Ectodermal cell (in vitro differentiated cells): Measurements from ENCODE around the gene CACNA2D3.

Source experiments
- H3K27ac ChIP-seq: 2 replicates; pipeline ENCODE4 v1.7.0; 2013; ENCODE audit warnings: mild to moderate bottlenecking, low read depth, low read length; ENCODE audit not compliant: insufficient read depth, poor library complexity, severe bottlenecking
- H3K27me3 ChIP-seq: 2 replicates; pipeline ENCODE4 v1.7.0; 2013; ENCODE audit warnings: mild to moderate bottlenecking, low read length; ENCODE audit not compliant: insufficient read depth, control insufficient read depth, poor library complexity, severe bottlenecking
- H3K36me3 ChIP-seq: one replicate; pipeline ENCODE4 v1.7.0; 2013; ENCODE audit warnings: low read length; ENCODE audit not compliant: control insufficient read depth, insufficient read depth
- H3K4me1 ChIP-seq: one replicate; pipeline ENCODE4 v1.7.0; 2013; ENCODE audit warnings: low read length; ENCODE audit not compliant: control insufficient read depth, insufficient read depth
- H3K4me3 ChIP-seq: 2 replicates; pipeline ENCODE4 v1.7.0; 2013; ENCODE audit warnings: low read depth, low read length, control low read depth; ENCODE audit not compliant: insufficient read depth
- H3K9me3 ChIP-seq: 2 replicates; pipeline ENCODE4 v1.7.0; 2013; ENCODE audit warnings: mild to moderate bottlenecking, low read length, moderate library complexity; ENCODE audit not compliant: control insufficient read depth
- WGBS, 2 experiments: methylation state at CpG; one replicate each; pipeline ENCODE4 v1.1.7; 2013; ENCODE audit warnings: missing lambda C conversion rate in 2 of 2; 5-methylcytosine and 5-hydroxymethylcytosine counted together

CACNA2D3 gene

GRCh38 chr3:54344601-54345231, 222.4 kb downstream of the CACNA2D3 start:
- H3K27ac ChIP-seq: no peak overlapping the region
- 77 to 85% methylated on average over 8 of the region's 8 CpGs for WGBS, 2 experiments
- H3K4me3 ChIP-seq: no peak overlapping the region
- no peaks in the 10 kb centered on the region for H3K9me3 ChIP-seq
- H3K36me3 ChIP-seq: no peaks in the 10 kb centered on the region
- H3K27me3 ChIP-seq: no peaks in the 10 kb centered on the region
- H3K4me1 ChIP-seq: peaks cover 9% of the 10 kb centered on the region

GRCh38 chr3:54345847-54346375, 223.6 kb downstream of the CACNA2D3 start:
- WGBS, 2 experiments: 85 to 88% methylated on average over 5 of the region's 5 CpGs
- no peak overlapping the region for H3K4me3 ChIP-seq
- H3K36me3 ChIP-seq: no peaks in the 10 kb centered on the region
- H3K27ac ChIP-seq: no peak overlapping the region
- peaks cover 11% of the 10 kb centered on the region for H3K4me1 ChIP-seq
- H3K9me3 ChIP-seq: no peaks in the 10 kb centered on the region
- no peaks in the 10 kb centered on the region for H3K27me3 ChIP-seq

- WGBS, 2 experiments: 93% methylated on average over 3 of the region's 3 CpGs
- H3K4me3 ChIP-seq: no peak overlapping the region
- no peaks in the 10 kb centered on the region for H3K9me3 ChIP-seq
- no peaks in the 10 kb centered on the region for H3K36me3 ChIP-seq
- no peak overlapping the region for H3K27ac ChIP-seq
- peaks cover 11% of the 10 kb centered on the region for H3K4me1 ChIP-seq
- H3K27me3 ChIP-seq: no peaks in the 10 kb centered on the region
Measured at GRCh38 chr3:54347060-54347459, 224.7 kb downstream of the CACNA2D3 start.

GRCh38 chr3:54347933-54348332, 225.6 kb downstream of the CACNA2D3 start:
- Histone ChIP-seq H3K4me3 (no peak overlapping the region), H3K4me1 (peaks cover 11% of the 10 kb centered on the region), H3K36me3 (no peaks in the 10 kb centered on the region), H3K27ac (no peak overlapping the region), H3K27me3 (no peaks in the 10 kb centered on the region), H3K9me3 (no peaks in the 10 kb centered on the region)
- 87 to 100% methylated on average over 1 of the region's 2 CpGs for WGBS, 2 experiments

- 52 to 67% methylated on average over 4 of the region's 4 CpGs for WGBS, 2 experiments
- Histone ChIP-seq H3K4me3 (no peak overlapping the region), H3K9me3 (no peaks in the 10 kb centered on the region), H3K27me3 (no peaks in the 10 kb centered on the region), H3K27ac (no peak overlapping the region), H3K36me3 (no peaks in the 10 kb centered on the region), H3K4me1 (peaks cover 11% of the 10 kb centered on the region)
Measured at GRCh38 chr3:54349231-54349652, 226.9 kb downstream of the CACNA2D3 start.

- H3K27me3 ChIP-seq: no peaks in the 10 kb centered on the region
- H3K36me3 ChIP-seq: no peaks in the 10 kb centered on the region
- H3K27ac ChIP-seq: no peak overlapping the region
- 87 to 90% methylated on average over 4 of the region's 4 CpGs for WGBS, 2 experiments
- H3K9me3 ChIP-seq: no peaks in the 10 kb centered on the region
- H3K4me3 ChIP-seq: no peak overlapping the region
- peaks cover 11% of the 10 kb centered on the region for H3K4me1 ChIP-seq
Measured at GRCh38 chr3:54349691-54350090, 227.3 kb downstream of the CACNA2D3 start.

- WGBS, 2 experiments: 86 to 89% methylated on average over 5 of the region's 5 CpGs
- no peaks in the 10 kb centered on the region for H3K36me3 ChIP-seq
- no peaks in the 10 kb centered on the region for H3K9me3 ChIP-seq
- H3K27ac ChIP-seq: no peak overlapping the region
- no peak overlapping the region for H3K4me3 ChIP-seq
- peaks cover 11% of the 10 kb centered on the region for H3K4me1 ChIP-seq
- H3K27me3 ChIP-seq: no peaks in the 10 kb centered on the region
Measured at GRCh38 chr3:54353546-54353945, 231.2 kb downstream of the CACNA2D3 start.

- WGBS, 2 experiments: 84 to 95% methylated on average over 5 of the region's 5 CpGs
- no peaks in the 10 kb centered on the region for H3K27me3 ChIP-seq
- H3K4me1 ChIP-seq: peaks cover 10% of the 10 kb centered on the region
- H3K4me3 ChIP-seq: no peak overlapping the region
- H3K27ac ChIP-seq: no peak overlapping the region
- H3K9me3 ChIP-seq: no peaks in the 10 kb centered on the region
- no peaks in the 10 kb centered on the region for H3K36me3 ChIP-seq
Measured at GRCh38 chr3:54353946-54354345, 231.6 kb downstream of the CACNA2D3 start.

- Histone ChIP-seq H3K27me3 (no peaks in the 10 kb centered on the region), H3K9me3 (no peaks in the 10 kb centered on the region), H3K4me1 (no peaks in the 10 kb centered on the region), H3K4me3 (no peak overlapping the region), H3K36me3 (no peaks in the 10 kb centered on the region), H3K27ac (no peak overlapping the region)
- 96% methylated on average over 5 of the region's 5 CpGs for WGBS, 2 experiments
Measured at GRCh38 chr3:54355800-54356199, 233.4 kb downstream of the CACNA2D3 start.

GRCh38 chr3:54356261-54357045, 234.1 kb downstream of the CACNA2D3 start:
- H3K36me3 ChIP-seq: no peaks in the 10 kb centered on the region
- no peaks in the 10 kb centered on the region for H3K9me3 ChIP-seq
- H3K4me3 ChIP-seq: no peak overlapping the region
- no peaks in the 10 kb centered on the region for H3K27me3 ChIP-seq
- 93% methylated on average over 4 to 6 of the region's 6 CpGs for WGBS, 2 experiments
- no peaks in the 10 kb centered on the region for H3K4me1 ChIP-seq
- no peak overlapping the region for H3K27ac ChIP-seq
